ENCODE results near the gene EHD3. TPM values are rescaled to one million over a fixed set of nuclear protein-coding genes. Genes with fewer than 3 reads are reported as not detected.

The EHD3 gene
- total and polyA plus RNA-seq, 3 donors from 2014 or later = 3.5 to 5.1 (median 4.5) TPM

DNA sequence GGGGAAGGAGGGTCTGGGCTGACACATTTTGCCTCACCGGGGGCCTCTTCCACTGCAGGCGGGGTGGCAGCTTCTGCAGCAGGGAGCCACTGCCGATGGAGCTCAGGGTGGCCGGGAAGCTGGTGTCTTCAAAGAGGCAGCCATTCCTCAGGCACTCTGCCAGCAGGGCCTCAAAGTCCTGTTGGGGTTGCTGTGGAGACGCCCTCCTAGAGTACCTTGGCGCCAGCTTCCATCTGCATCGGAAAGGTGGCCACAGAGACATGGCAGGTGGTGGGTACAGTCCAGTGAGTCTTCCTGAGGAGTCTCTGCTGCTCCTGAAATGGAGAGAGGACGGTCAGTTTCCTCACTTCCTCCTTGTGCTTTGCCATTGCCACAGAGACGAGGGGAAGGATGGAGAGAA is 28.8 kb upstream of the EHD3 start:
- no peak overlapping the region for H3K27ac ChIP-seq
- intact Hi-C loops (cut with DNase I; ENCODE audit: low total_unique reads) = no loop called here
- no peak overlapping the region for H3K4me3 ChIP-seq
- TF ChIP-seq CTCF (IDR thresholded peaks at IDR 0.05) (no peak), POLR2A (IDR thresholded peaks at IDR 0.05) (no peak)
- no peak for DNase-seq
- H3K4me1 ChIP-seq = no peaks in the 10 kb centered on the region
- H3K27me3 ChIP-seq = no peaks in the 10 kb centered on the region
- 77% methylated on average over 9 of the region's 9 CpGs for WGBS, 2 donors
- H3K9me3 ChIP-seq = no peaks in the 10 kb centered on the region
- H3K36me3 ChIP-seq (ENCODE audit: low read depth, missing control alignments) = no peaks in the 10 kb centered on the region

DNA sequence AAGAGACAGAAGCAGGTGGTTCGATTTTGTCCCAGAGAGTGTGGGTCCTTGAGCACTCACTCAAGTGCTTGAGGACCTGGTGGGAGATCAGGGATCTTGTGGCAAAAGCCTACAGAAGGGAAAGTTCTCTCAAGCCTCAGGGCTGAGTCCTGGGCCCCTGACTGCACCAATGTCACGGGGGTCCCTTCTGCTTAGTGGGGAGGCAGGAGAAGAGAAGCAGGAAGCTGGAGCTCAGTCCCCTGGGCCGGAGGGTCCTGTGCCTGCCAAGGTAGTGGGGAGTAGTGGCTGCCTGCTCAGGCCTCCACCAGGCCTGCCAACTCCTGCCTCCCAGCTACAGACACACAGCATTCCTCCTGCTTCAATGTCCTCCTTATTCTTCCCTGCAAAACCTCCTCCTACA is 28.3 kb upstream of the EHD3 start:
- Histone ChIP-seq H3K4me3 (no peak overlapping the region), H3K9me3 (no peaks in the 10 kb centered on the region), H3K27me3 (no peaks in the 10 kb centered on the region), H3K27ac (no peak overlapping the region), H3K36me3 (ENCODE audit: low read depth, missing control alignments) (no peaks in the 10 kb centered on the region), H3K4me1 (no peaks in the 10 kb centered on the region)
- 77 to 95% methylated on average over 3 of the region's 3 CpGs for WGBS, 2 donors
- intact Hi-C loops (cut with DNase I; ENCODE audit: low total_unique reads) = no loop called here
- DNase-seq = no peak
- no peak for TF ChIP-seq POLR2A (IDR thresholded peaks at IDR 0.05)
- no peak for TF ChIP-seq CTCF (IDR thresholded peaks at IDR 0.05)

GRCh38 chr2:31207790-31208189 is 26.2 kb upstream of the EHD3 start:
- no peak for DNase-seq
- Histone ChIP-seq H3K4me1 (no peaks in the 10 kb centered on the region), H3K4me3 (no peak overlapping the region), H3K27ac (no peak overlapping the region), H3K9me3 (no peaks in the 10 kb centered on the region), H3K36me3 (ENCODE audit: low read depth, missing control alignments) (no peaks in the 10 kb centered on the region), H3K27me3 (no peaks in the 10 kb centered on the region)
- intact Hi-C loops (cut with DNase I; ENCODE audit: low total_unique reads) = no loop called here
- 60 to 63% methylated on average over 2 of the region's 2 CpGs for WGBS, 2 donors
- TF ChIP-seq CTCF (IDR thresholded peaks at IDR 0.05) = no peak
- TF ChIP-seq POLR2A (IDR thresholded peaks at IDR 0.05) = no peak

GRCh38 chr2:31208240-31208639 is 25.7 kb upstream of the EHD3 start:
- no peaks in the 10 kb centered on the region for H3K4me1 ChIP-seq
- no peak for DNase-seq
- intact Hi-C loops (cut with DNase I; ENCODE audit: low total_unique reads) = no loop called here
- H3K27ac ChIP-seq = no peak overlapping the region
- TF ChIP-seq CTCF (IDR thresholded peaks at IDR 0.05) (no peak), POLR2A (IDR thresholded peaks at IDR 0.05) (no peak)
- no peaks in the 10 kb centered on the region for H3K36me3 ChIP-seq (ENCODE audit: low read depth, missing control alignments)
- WGBS, 2 donors = 95 to 100% methylated on average over 1 of the region's 1 CpG
- H3K4me3 ChIP-seq = no peak overlapping the region
- H3K9me3 ChIP-seq = no peaks in the 10 kb centered on the region
- no peaks in the 10 kb centered on the region for H3K27me3 ChIP-seq

Measured in testis (tissue), 3 donors.